ENCODE measurements around the gene TECPR2.

Gene TECPR2

DNA sequence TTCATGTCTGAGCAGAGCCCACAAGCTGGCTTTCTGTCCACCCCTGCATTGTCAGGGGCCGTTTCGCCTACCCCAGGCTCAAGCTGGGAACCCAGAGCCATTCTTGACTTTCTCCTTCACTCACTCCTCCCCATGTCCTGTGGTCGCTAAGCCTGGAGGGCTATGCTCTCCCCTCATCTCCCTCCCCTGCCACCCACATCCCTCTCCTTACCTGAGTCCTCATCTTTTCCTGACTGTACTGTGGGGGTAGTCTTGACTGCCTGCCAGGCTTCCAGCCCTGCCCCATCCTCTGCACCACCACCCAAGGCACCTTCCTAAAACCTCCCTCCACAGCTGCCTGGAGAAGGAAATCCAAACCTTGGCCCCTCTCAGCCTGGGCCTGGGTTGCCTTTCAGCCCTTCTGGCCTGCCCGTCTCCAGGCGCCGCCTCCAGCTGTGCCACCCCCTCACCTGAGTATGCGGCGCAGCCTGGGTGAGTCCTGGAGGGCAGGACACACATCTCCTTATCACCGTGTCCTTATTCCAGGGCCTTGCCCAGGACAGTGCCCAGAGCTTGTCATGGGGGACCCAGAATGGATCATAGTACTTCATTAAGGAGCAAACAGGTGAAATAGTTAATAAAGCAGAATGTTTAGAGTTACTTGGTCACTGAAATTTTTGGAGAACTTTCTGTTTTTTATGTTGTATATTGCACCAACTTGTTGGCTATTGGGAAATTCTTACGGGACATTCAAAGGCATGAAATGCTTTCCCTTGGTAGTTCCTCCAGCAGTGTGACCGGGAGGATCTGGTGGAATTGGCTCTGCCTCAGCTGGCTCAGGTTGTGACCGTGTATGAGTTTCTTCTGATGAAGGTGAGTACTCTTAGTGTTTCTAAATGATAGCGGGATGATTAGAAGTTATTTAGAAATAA is 28.7 kb upstream of the TECPR2 start:
- TF ChIP-seq GLIS3 (CRISPR knock-in tag; IDR thresholded peaks at IDR 0.05) (no peak), TOX (CRISPR knock-in tag; IDR thresholded peaks at IDR 0.05; ENCODE audit: borderline replicate concordance) (no peak), ZFP30 (CRISPR knock-in tag; IDR thresholded peaks at IDR 0.05) (no peak), ZNF565 (CRISPR knock-in tag; conservative IDR thresholded peaks at IDR 0.05; ENCODE audit: low read depth) (no peak), TCF4 (CRISPR knock-in tag; IDR thresholded peaks at IDR 0.05; ENCODE audit: borderline replicate concordance) (no peak), ARNTL (CRISPR knock-in tag; IDR thresholded peaks at IDR 0.05; ENCODE audit: borderline replicate concordance, low read depth) (no peak), ESRRG (CRISPR knock-in tag; IDR thresholded peaks at IDR 0.05) (no peak), OSR1 (CRISPR knock-in tag; IDR thresholded peaks at IDR 0.05) (no peak), SNAI2 (CRISPR knock-in tag; IDR thresholded peaks at IDR 0.05) (no peak)
- TF ChIP-seq, protein P1, sequence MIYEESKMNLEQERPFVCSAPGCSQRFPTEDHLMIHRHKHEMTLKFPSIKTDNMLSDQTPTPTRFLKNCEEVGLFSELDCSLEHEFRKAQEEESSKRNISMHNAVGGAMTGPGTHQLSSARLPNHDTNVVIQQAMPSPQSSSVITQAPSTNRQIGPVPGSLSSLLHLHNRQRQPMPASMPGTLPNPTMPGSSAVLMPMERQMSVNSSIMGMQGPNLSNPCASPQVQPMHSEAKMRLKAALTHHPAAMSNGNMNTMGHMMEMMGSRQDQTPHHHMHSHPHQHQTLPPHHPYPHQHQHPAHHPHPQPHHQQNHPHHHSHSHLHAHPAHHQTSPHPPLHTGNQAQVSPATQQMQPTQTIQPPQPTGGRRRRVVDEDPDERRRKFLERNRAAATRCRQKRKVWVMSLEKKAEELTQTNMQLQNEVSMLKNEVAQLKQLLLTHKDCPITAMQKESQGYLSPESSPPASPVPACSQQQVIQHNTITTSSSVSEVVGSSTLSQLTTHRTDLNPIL (CRISPR knock-in tag; IDR thresholded peaks at IDR 0.05; ENCODE audit: low read depth), result no peak
- ATAC-seq, result no peak

DNA sequence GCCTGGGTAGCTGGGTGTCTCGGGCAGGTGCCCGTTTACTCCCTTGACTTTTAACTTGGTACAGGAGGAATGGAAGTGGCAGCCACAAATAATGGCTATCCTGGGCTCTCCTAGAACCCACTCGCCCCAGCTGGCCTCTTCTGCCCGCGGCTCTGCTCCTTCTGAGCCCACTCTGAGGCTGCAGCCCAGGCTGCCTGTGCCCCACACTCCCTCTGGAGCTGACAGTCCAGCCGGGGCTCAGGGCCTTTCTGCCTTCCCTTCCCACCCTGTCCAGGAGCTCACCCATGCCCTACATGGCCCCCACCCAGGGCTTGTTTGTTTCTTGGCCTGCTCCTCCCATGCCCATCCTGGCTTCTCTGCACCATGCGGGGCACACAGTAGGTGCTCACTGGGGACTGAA is 27.6 kb upstream of the TECPR2 start:
- ATAC-seq, result no peak
- TF ChIP-seq ISL1 (CRISPR knock-in tag; IDR thresholded peaks at IDR 0.05) (no peak), GLIS3 (CRISPR knock-in tag; IDR thresholded peaks at IDR 0.05) (no peak)

DNA sequence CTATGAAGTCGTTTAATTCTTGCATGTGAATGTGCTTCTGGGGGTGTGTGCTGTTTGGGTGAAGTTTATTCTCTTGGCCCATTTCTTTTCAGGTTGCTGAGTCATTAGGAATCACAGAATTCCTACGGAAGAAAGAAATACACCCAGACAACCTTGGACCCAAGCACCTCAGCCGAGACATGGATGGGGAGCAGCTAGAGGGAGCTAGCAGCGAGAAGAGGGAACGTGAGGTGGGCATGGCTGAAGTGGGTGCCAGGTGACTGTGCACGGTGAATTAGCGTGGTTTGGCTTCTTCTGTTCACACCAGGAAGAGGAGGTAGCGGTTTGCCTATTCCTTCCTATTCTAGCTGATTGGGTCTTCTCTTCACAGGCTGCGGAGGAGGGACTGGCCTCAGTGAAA is 24.0 kb upstream of the TECPR2 start:
- no peak for TF ChIP-seq ZFP30 (CRISPR knock-in tag; IDR thresholded peaks at IDR 0.05)
- TF ChIP-seq, protein P2, sequence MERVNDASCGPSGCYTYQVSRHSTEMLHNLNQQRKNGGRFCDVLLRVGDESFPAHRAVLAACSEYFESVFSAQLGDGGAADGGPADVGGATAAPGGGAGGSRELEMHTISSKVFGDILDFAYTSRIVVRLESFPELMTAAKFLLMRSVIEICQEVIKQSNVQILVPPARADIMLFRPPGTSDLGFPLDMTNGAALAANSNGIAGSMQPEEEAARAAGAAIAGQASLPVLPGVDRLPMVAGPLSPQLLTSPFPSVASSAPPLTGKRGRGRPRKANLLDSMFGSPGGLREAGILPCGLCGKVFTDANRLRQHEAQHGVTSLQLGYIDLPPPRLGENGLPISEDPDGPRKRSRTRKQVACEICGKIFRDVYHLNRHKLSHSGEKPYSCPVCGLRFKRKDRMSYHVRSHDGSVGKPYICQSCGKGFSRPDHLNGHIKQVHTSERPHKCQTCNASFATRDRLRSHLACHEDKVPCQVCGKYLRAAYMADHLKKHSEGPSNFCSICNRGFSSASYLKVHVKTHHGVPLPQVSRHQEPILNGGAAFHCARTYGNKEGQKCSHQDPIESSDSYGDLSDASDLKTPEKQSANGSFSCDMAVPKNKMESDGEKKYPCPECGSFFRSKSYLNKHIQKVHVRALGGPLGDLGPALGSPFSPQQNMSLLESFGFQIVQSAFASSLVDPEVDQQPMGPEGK (CRISPR knock-in tag; IDR thresholded peaks at IDR 0.05; ENCODE audit: borderline replicate concordance), result no peak
- TF ChIP-seq, protein P3, sequence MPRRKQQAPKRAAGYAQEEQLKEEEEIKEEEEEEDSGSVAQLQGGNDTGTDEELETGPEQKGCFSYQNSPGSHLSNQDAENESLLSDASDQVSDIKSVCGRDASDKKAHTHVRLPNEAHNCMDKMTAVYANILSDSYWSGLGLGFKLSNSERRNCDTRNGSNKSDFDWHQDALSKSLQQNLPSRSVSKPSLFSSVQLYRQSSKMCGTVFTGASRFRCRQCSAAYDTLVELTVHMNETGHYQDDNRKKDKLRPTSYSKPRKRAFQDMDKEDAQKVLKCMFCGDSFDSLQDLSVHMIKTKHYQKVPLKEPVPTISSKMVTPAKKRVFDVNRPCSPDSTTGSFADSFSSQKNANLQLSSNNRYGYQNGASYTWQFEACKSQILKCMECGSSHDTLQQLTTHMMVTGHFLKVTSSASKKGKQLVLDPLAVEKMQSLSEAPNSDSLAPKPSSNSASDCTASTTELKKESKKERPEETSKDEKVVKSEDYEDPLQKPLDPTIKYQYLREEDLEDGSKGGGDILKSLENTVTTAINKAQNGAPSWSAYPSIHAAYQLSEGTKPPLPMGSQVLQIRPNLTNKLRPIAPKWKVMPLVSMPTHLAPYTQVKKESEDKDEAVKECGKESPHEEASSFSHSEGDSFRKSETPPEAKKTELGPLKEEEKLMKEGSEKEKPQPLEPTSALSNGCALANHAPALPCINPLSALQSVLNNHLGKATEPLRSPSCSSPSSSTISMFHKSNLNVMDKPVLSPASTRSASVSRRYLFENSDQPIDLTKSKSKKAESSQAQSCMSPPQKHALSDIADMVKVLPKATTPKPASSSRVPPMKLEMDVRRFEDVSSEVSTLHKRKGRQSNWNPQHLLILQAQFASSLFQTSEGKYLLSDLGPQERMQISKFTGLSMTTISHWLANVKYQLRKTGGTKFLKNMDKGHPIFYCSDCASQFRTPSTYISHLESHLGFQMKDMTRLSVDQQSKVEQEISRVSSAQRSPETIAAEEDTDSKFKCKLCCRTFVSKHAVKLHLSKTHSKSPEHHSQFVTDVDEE (CRISPR knock-in tag; IDR thresholded peaks at IDR 0.05), result no peak
- no peak for TF ChIP-seq PPARA (CRISPR knock-in tag; IDR thresholded peaks at IDR 0.05; ENCODE audit: borderline replicate concordance)
- no peak for TF ChIP-seq GLIS3 (CRISPR knock-in tag; IDR thresholded peaks at IDR 0.05)
- ATAC-seq, result no peak

DNA sequence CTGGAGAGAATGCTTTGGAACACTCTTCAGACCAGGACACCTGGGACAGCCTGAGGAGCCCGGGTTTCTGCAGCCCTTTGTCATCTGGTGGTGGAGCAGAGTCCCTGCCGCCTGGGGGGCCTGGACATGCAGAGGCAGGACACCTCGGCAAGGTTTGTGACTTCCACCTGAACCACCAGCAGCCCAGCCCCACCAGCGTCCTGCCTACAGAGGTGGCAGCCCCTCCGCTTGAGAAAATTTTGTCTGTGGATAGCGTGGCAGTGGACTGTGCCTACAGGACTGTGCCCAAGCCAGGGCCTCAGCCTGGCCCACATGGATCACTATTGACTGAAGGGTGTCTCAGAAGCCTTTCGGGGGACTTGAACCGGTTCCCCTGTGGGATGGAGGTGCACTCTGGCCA is 21.2 kb upstream of the TECPR2 start:
- TF ChIP-seq TCF4 (CRISPR knock-in tag; IDR thresholded peaks at IDR 0.05; ENCODE audit: borderline replicate concordance), result no peak
- TF ChIP-seq ZFP3 (CRISPR knock-in tag; IDR thresholded peaks at IDR 0.05), result no peak
- TF ChIP-seq, protein P1 (CRISPR knock-in tag; IDR thresholded peaks at IDR 0.05; ENCODE audit: low read depth), result no peak
- TF ChIP-seq ZNF8 (CRISPR knock-in tag; IDR thresholded peaks at IDR 0.05), result no peak
- TF ChIP-seq ESRRG (CRISPR knock-in tag; IDR thresholded peaks at IDR 0.05), result no peak
- no peak for TF ChIP-seq CSDC2 (CRISPR knock-in tag; IDR thresholded peaks at IDR 0.05)
- TF ChIP-seq GLIS3 (CRISPR knock-in tag; IDR thresholded peaks at IDR 0.05), result no peak
- TF ChIP-seq ZFP30 (CRISPR knock-in tag; IDR thresholded peaks at IDR 0.05), result no peak
- TF ChIP-seq BACH2 (CRISPR knock-in tag; IDR thresholded peaks at IDR 0.05; ENCODE audit: borderline replicate concordance), result no peak
- no peak for TF ChIP-seq RARB (CRISPR knock-in tag; IDR thresholded peaks at IDR 0.05)
- no peak for TF ChIP-seq OSR1 (CRISPR knock-in tag; IDR thresholded peaks at IDR 0.05)
- no peak for TF ChIP-seq SNAI2 (CRISPR knock-in tag; IDR thresholded peaks at IDR 0.05)
- no peak for TF ChIP-seq ARNTL (CRISPR knock-in tag; IDR thresholded peaks at IDR 0.05; ENCODE audit: borderline replicate concordance, low read depth)
- TF ChIP-seq ISL1 (CRISPR knock-in tag; IDR thresholded peaks at IDR 0.05), result no peak
- TF ChIP-seq ZNF565 (CRISPR knock-in tag; conservative IDR thresholded peaks at IDR 0.05; ENCODE audit: low read depth), result no peak
- TF ChIP-seq ZC3H10 (CRISPR knock-in tag; IDR thresholded peaks at IDR 0.05), result no peak
- TF ChIP-seq, protein P4, sequence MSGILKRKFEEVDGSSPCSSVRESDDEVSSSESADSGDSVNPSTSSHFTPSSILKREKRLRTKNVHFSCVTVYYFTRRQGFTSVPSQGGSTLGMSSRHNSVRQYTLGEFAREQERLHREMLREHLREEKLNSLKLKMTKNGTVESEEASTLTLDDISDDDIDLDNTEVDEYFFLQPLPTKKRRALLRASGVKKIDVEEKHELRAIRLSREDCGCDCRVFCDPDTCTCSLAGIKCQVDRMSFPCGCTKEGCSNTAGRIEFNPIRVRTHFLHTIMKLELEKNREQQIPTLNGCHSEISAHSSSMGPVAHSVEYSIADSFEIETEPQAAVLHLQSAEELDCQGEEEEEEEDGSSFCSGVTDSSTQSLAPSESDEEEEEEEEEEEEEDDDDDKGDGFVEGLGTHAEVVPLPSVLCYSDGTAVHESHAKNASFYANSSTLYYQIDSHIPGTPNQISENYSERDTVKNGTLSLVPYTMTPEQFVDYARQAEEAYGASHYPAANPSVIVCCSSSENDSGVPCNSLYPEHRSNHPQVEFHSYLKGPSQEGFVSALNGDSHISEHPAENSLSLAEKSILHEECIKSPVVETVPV (CRISPR knock-in tag; IDR thresholded peaks at IDR 0.05), result no peak
- TF ChIP-seq PPARA (CRISPR knock-in tag; IDR thresholded peaks at IDR 0.05; ENCODE audit: borderline replicate concordance), result no peak
- TF ChIP-seq ZNF70 (CRISPR knock-in tag; IDR thresholded peaks at IDR 0.05), result no peak
- TF ChIP-seq, protein P2 (CRISPR knock-in tag; IDR thresholded peaks at IDR 0.05; ENCODE audit: borderline replicate concordance), result no peak
- ATAC-seq, result peak; percentile 14; the same call in 2 of the 3 replicates

Data from SK-N-SH treated with all-trans-retinoic acid at 6 μM for 48 hours (cell line).